Vagina (tissue), 2 donors: ENCODE data around the gene GRAMD2B.

Source experiments
- POLR2A ChIP-seq, 2 donors: fragments of 450-650 bp; IDR thresholded peaks; one replicate each; pipeline ENCODE4 v1.6.1; 2017; ENCODE audit warnings: antibody characterized with exemption in 2 of 2, mild to moderate bottlenecking in 2 of 2, moderate library complexity in 2 of 2
- POLR2AphosphoS5 ChIP-seq, 2 donors: sonication (generic); formaldehyde crosslinking; IDR thresholded peaks; one replicate each; pipeline ENCODE4 v1.9.0; 2017; ENCODE audit warnings: antibody characterized with exemption in 2 of 2, mild to moderate bottlenecking in 2 of 2, low read depth in 1 of 2; ENCODE audit not compliant: insufficient read depth in 1 of 2
- TF ChIP-seq, protein P1 (sequence below), 3 experiments: fragments of 450-650 bp in 2 of 3; fragments of 200-600 bp in 1 of 3; sonication (generic) in 1 of 3; IDR thresholded peaks; one replicate each; pipeline ENCODE4 v1.5.1; 2017 to 2019; ENCODE audit warnings: antibody characterized with exemption in 3 of 3, mild to moderate bottlenecking in 2 of 3, moderate library complexity in 2 of 3

DNA sequence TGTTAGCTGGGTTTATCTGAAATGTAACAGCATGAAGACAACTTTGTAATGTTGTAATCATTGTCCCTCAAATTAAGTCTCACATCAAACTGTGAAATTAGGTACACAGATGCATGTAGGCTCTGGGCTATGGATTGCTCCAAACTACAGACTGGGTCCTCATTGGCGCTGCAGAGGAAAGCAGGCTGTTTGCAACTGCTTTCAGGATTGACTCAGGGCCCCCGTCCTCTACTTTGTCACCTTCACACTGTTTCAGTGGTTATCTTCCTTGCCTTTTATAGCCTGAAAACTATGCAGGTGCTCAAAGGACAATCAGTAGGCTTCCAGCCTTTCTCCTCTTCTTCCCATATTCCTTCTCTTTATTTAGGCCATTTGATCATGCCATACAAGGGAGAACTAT, 18.0 kb downstream of the GRAMD2B start:
- TF ChIP-seq, protein P1, sequence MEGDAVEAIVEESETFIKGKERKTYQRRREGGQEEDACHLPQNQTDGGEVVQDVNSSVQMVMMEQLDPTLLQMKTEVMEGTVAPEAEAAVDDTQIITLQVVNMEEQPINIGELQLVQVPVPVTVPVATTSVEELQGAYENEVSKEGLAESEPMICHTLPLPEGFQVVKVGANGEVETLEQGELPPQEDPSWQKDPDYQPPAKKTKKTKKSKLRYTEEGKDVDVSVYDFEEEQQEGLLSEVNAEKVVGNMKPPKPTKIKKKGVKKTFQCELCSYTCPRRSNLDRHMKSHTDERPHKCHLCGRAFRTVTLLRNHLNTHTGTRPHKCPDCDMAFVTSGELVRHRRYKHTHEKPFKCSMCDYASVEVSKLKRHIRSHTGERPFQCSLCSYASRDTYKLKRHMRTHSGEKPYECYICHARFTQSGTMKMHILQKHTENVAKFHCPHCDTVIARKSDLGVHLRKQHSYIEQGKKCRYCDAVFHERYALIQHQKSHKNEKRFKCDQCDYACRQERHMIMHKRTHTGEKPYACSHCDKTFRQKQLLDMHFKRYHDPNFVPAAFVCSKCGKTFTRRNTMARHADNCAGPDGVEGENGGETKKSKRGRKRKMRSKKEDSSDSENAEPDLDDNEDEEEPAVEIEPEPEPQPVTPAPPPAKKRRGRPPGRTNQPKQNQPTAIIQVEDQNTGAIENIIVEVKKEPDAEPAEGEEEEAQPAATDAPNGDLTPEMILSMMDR (IDR thresholded peaks at IDR 0.05) = no peak
- no peak for TF ChIP-seq POLR2A (IDR thresholded peaks at IDR 0.05)
- TF ChIP-seq POLR2AphosphoS5 (IDR thresholded peaks at IDR 0.05; ENCODE audit: insufficient read depth in 1 of 2, low read depth in 1 of 2) = no peak
